NCI-H2227 treated with DMSO at 0.1 percent for 48 hours (cell line): ENCODE data around the gene SEC11A.
"Not testable (repeated sequence)": the region's sequence is repeated elsewhere in the genome, so short reads cannot be mapped to it uniquely, and the experiment has no call there.

Experiments used
- DNase-seq: peaks from one replicate; lab custom pipeline; 2025; lab: John Stamatoyannopoulos, UW

SEC11A gene

GRCh38 chr15:84681831-84682230, 34.1 kb downstream of the SEC11A start:
- DNase-seq: no peak

DNA sequence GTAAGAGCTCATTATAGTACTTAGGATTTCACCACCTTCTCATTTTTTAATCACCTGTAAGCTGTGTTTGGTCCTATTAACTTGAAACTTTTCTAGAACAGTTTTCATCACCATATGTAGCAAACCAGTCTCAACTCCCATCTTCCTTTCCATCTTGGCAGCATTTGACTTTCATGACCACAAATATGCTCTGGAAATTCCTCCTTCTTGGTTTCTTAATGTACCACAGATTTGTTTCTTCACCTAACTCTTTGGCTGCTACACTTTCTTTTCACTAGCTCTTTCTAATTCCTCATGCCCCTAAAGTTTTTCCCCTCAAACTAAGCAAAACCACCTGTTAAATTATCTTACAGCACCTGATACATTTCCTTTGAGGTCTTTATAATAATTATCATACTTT, 44.7 kb downstream of the SEC11A start:
- no peak for DNase-seq

DNA sequence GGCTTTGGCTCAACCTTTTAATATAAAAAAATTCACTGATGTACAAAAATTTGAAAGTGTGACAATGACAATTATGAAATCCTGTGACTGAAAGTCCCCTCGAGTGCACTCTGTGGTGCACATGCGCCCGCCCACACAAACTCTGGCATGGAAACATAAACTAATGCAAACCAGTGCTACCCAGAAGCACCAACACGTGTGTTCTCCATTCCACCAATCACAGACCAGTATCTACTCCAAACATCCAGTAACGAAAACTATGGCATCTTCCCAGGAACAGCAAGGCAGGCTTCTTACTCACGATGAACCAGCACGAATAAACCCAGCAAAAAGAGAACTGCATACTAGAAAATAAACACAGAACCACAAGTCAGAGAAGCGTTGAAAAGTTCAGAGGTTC, 46.2 kb downstream of the SEC11A start:
- no peak for DNase-seq

DNA sequence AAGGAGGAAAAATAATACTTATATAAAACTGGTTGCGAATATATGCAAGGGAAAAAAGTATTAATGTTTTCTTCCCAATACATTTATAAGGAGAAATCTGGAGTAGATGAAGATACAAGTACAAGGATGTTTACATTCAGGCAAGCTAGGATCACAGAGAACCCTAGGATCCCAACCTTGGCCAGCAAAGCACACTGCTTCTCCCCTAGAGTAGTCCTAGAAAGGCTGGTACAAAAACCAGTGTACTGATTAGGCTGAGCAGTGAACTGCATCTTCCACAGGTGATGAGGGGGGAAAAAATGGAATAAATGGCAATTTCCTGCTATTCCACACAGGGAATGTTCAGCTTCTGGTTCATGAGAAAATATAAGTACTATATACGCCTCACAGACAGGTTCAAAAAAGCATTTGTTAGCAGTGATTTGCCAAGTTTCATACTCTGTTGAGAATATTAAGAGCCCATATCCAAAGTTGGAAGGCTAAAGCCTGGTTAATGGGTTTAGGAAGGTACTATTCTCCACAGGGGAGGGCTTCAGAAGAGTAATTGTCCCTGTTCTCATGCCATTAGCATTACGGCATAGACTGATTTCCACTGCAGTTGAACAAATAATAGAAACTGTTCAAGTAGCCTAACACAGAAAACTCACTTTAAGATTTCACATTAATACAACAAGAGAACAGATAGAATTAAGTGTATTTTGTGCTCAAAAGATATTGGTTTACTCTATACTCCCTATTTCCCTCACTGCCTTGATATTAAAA, 47.5 kb downstream of the SEC11A start:
- no peak for DNase-seq

DNA sequence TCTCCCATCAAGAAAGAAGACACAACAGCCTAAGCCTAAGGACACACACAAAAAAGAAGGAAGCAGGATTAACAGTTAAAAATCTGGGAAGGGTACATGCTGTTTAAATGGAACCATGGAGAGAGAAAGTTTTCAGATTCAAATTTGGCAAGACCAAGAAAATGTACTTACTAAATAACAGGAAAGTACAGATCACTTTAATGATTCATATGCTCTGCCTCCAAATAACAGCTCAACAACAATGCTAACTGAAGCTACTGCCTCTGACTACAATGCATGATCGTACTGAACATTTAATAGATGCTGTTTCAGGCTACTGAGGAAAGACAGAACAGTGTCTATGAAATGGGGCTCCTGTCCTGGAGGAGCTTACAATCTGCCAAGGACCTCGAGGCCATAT, 49.6 kb downstream of the SEC11A start:
- DNase-seq: no peak

GRCh38 chr15:84661001-84661400, 54.9 kb downstream of the SEC11A start:
- DNase-seq: no peak

DNA sequence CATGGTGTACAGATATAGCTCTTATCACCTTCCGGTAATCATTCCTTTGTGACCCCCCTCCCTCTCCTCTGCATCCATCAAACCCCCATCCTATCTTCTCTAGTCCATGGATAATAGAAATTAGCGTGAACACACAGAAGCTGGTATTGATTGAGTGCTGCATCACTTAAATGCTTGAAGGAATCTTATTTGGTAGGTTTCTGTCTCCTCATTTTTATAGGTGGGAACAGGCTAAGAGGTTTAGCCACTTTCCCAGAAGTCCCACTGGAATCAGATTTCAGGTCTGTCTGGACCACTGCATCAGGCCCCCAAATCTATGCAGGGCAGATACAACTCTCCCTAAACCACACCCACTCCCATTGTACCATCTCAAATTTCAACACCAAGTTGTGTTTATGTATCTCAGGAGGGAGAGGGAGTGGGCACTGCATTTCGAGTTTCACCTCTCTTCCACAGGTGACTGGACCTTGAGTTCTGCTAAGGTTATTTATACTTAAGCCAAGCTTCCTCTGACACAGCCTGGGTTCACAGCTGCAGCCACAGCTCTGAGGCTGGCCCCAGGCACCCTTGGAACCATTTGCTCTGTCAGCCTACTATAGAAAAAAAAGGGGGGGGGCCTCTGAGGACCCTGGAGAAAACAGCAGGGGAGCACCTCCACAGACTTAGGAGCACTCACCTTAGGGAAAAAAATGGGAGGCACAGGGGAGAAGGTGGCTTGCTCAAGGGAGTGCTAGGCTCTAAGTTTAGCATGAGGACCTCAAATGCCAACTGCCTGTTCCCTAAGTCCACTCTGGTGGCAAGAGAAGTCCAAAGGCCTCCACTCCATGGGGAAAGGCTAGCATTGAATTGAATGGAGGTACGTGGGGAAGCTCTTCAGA, 55.8 kb downstream of the SEC11A start:
- no peak for DNase-seq

- DNase-seq: no peak
These were observed 57.0 kb downstream of the SEC11A start for GRCh38 chr15:84658788-84659411.

- DNase-seq: peak; percentile 40
These were observed 57.7 kb downstream of the SEC11A start, which contains the start of gene NMB for GRCh38 chr15:84658080-84658787. Gene NMB, minus strand, starts transcription at chr15:84658199. Its CDS starts 47 bp downstream, at chr15:84658152.

GRCh38 chr15:84657748-84658079, 58.2 kb downstream of the SEC11A start:
- DNase-seq: no peak

GRCh38 chr15:84656972-84657371, 59.0 kb downstream of the SEC11A start:
- DNase-seq: no peak

GRCh38 chr15:84654689-84655453, 61.1 kb downstream of the SEC11A start:
- peak; percentile 52 for DNase-seq

GRCh38 chr15:84653910-84654688, 61.8 kb downstream of the SEC11A start, which contains the start of gene WDR73:
Gene WDR73, minus strand, starts transcription at chr15:84654283. Its CDS starts 9 bp downstream, at chr15:84654274.
- peak; percentile 77 for DNase-seq

DNA sequence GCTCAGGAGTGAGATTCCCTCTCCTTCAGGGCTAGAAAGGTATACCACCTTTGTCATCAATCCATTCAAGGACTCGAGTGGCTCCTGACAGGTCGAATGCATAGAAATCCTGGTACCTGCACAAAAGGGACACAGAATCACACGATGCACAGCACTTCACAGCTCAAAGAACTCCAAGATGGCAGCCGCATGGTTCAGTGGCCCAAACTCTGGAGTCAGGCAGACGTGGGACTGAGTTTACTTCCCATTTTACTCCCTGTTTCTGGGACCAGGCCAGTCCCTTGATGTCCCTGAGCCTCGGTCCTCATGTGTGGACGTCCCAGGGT, 62.4 kb downstream of the SEC11A start:
- DNase-seq: no peak

- no peak for DNase-seq
These were observed 66.2 kb downstream of the SEC11A start for GRCh38 chr15:84649706-84650105.

DNA sequence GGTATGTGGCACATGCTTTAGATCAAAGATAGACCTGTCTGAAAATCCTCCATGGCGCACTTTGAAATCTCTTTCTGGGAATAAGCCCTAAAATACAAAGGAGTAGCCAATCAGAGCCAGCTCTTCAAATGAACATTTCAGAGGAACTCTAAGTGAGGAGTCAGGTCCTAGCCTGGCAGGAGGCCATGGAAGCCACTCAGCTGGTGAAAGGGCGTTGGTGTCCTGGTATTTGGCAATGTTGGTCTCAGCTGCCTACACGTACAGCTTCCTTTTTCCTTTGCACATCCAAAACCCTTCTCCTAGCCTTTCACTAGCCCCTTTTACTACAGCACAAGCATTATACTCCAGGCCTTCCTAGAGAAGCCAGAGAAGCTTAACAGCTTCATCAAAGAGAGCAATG, 67.4 kb downstream of the SEC11A start:
- no peak for DNase-seq

- DNase-seq: no peak
These were observed 68.2 kb downstream of the SEC11A start for GRCh38 chr15:84647726-84648125.

- DNase-seq: no peak
These were observed 69.9 kb downstream of the SEC11A start for GRCh38 chr15:84645997-84646396.

GRCh38 chr15:84645496-84645895, 70.4 kb downstream of the SEC11A start:
- no peak for DNase-seq

DNA sequence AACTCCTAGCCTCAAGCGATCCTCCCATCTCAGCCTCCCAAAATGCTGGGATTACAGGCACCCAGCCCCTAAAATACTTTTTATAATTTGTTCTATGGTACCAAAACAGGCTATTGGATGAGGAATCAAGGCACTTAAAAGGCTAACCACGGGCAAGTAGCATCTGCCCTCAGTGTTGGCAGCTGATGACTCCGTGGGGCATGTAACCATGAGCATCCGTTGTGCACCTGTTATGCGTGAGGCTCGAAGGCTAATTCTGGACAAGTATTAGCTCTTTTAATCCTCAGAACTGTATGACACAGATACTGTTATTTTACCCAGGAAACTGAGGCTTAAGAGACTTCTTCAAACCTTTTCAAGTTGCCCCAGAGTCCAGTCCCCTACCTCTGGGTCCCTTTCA, 72.1 kb downstream of the SEC11A start:
- DNase-seq: no peak

DNA sequence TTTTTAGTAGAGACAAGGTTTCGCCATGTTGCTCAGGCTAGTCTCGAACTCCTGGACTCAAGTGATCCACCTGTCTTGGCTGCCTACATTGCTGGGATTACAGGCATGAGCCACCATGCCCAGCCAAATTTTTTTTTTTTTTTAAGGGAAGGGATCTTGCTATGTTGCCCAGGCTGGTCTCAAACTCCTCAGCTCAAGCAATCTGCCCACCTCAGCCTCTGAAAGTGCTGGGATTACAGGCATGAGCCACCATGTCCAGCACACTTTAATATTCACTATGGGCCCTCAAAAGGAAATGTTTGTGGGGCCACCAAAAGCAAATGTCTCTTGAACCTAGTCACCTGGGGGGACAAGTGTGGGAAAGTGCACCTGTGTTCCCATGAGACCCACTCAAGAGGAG, 73.3 kb downstream of the SEC11A start:
- not testable (repeated sequence) for DNase-seq
